Activated T-helper 17 cell treated with anti-CD3 and anti-CD28 coated beads, Interleukin-2, amount 50 U/mL, for 72 hours (primary cell): ENCODE measurements around the gene POLE3. TPM values are rescaled to one million over a fixed set of nuclear protein-coding genes. Genes with fewer than 3 reads are reported as not detected.
"Not testable (repeated sequence)": the region's sequence is repeated elsewhere in the genome, so short reads cannot be mapped to it uniquely, and the experiment has no call there.

ENCODE experiments used
- ATAC-seq: fragments of 150-1000 bp; cut with Tn5 transposase; replicated peaks from 2 replicates; pipeline ENCODE4 v1.10.0; 2021; ENCODE audit warnings: mild to moderate bottlenecking, moderate library complexity
- H3K27ac Mint-ChIP-seq: one replicate; pipeline ENCODE4 v1.8.0; 2022; ENCODE audit warnings: mixed read lengths
- H3K27me3 Mint-ChIP-seq: one replicate; pipeline ENCODE4 v1.8.0; 2022; ENCODE audit warnings: mixed read lengths
- H3K36me3 Mint-ChIP-seq: one replicate; pipeline ENCODE4 v1.8.0; 2022; ENCODE audit warnings: low read depth, mild to moderate bottlenecking, mixed read lengths
- H3K4me1 Mint-ChIP-seq: one replicate; pipeline ENCODE4 v1.8.0; 2022; ENCODE audit warnings: mixed read lengths
- H3K4me3 Mint-ChIP-seq: one replicate; pipeline ENCODE4 v1.8.0; 2022; ENCODE audit warnings: mild to moderate bottlenecking, mixed read lengths
- H3K9me3 Mint-ChIP-seq: one replicate; pipeline ENCODE4 v1.8.0; 2022; ENCODE audit warnings: mixed read lengths
- total RNA-seq, 2 donors: library from RNA; stranded (reverse); gene quantifications; one replicate each; pipeline ENCODE4 v1.2.3, GENCODE V29; 2022

Gene POLE3
- total RNA-seq, 2 donors from 2014 or later, result 35.5 to 85.2 TPM

DNA sequence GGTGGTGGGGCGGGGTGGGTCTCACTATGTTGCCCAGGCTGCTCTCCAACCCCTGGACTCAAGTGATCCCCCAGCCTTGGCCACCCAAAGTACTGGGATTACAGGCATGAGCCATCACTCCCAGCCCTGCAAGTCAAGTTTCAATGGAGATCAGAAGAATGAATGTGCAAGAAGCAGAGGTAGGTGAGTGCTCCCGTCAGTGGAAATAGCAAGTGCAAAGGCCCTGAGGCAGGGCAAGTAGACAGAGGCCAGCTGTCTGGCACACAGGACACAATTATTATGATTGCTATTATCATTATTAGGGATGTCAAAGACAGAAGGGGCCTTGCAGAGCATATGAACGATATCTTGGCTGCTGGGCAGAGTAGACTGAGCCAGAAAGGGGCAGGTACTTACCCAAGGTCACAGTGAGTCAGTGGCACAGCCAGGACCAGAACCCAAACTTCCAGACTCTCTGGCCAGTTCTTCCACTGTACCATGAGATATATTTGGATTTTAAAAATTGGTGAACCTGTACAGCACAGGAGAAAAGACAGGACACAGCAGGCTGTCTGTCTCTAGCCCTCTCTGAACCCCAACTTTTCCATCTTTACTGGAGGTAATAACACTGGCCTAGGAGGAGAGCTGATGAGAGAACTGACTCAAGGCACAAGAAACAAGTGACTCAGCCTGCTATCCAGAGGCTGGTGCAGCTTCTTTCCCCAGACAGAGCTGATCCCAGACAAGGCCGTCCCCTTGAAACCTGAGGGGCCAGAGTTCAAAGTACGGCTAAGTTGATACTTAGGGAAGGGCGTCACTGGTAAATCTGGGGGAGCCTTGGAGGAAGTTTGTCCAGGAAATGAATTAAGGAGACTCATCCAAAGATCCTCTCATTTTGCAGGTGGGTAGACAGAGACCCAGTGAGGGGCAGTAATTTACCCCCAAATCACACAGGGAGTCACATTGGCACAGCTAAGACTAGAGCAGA is 35.1 kb downstream of the POLE3 start:
- H3K36me3 Mint-ChIP-seq, result peaks cover 29% of the 10 kb centered on the region
- H3K4me3 Mint-ChIP-seq, result peak overlapping the region; percentile 79
- ATAC-seq, result peak; percentile 30
- H3K4me1 Mint-ChIP-seq, result peaks cover 14% of the 10 kb centered on the region
- no peaks in the 10 kb centered on the region for H3K9me3 Mint-ChIP-seq
- peak overlapping the region; percentile 87 for H3K27ac Mint-ChIP-seq
- H3K27me3 Mint-ChIP-seq, result no peaks in the 10 kb centered on the region

DNA sequence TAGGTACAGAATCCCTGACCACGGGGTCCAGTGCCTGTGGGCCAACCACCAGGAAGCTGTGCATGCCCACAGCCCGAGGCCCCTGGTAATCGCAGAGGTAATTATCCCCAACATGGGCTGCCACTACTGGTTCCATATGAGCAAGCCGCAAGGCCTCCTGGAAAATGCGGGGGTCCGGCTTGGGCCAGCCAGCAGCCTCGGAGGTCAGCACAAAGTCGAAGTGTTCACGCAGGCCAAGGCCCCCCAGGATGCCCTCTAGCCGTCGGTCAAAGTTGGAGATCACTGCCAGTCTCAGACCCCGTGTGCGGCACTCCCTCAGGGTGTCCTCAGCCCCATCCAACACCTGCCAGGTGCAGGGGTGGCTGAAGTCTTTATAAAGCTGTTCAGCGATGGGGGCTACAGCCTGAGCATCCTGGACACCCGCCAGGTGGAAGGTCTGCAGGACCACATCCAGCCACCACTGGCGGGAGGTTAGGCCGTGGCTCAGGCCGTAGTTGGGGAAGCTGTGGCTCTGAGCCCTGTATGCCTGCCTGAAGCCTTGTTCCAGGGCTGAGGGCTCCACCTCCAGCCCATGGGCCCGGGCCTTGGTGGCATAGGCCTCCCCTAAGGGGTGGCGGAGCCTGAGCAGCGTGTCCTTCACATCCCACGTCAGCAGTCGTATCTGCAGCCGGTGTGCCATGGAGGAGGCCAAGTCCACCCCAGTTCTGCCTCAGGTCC is 36.6 kb downstream of the POLE3 start:
- H3K4me3 Mint-ChIP-seq, result no peak overlapping the region
- no peak for ATAC-seq
- H3K36me3 Mint-ChIP-seq, result peaks cover 29% of the 10 kb centered on the region
- H3K27me3 Mint-ChIP-seq, result no peaks in the 10 kb centered on the region
- H3K4me1 Mint-ChIP-seq, result peaks cover 14% of the 10 kb centered on the region
- H3K27ac Mint-ChIP-seq, result no peak overlapping the region
- no peaks in the 10 kb centered on the region for H3K9me3 Mint-ChIP-seq

DNA sequence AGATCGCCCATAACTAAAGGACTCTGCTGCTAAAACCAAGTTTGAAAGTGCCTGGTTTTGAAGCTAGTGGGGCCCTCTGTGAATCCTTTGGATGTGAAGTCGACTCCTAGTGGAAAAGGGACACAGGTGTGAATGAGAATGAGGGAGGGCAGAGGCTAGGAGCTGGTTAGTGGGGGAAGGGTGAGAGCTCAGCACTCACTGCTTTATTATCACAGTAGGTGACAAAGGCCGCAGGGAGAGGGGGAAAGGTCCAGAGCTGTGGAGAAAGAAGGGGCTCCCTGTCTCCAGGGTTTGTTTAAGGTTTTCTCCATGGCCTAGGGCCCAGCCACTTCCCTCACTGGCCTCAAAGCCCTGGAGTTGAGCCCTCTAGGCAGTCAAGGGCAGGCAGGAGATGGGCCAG is 37.2 kb downstream of the POLE3 start:
- no peak for ATAC-seq
- no peak overlapping the region for H3K4me3 Mint-ChIP-seq
- H3K27ac Mint-ChIP-seq, result peak overlapping the region; percentile 1
- H3K36me3 Mint-ChIP-seq, result peaks cover 29% of the 10 kb centered on the region
- H3K4me1 Mint-ChIP-seq, result peaks cover 14% of the 10 kb centered on the region
- H3K27me3 Mint-ChIP-seq, result no peaks in the 10 kb centered on the region
- H3K9me3 Mint-ChIP-seq, result no peaks in the 10 kb centered on the region

DNA sequence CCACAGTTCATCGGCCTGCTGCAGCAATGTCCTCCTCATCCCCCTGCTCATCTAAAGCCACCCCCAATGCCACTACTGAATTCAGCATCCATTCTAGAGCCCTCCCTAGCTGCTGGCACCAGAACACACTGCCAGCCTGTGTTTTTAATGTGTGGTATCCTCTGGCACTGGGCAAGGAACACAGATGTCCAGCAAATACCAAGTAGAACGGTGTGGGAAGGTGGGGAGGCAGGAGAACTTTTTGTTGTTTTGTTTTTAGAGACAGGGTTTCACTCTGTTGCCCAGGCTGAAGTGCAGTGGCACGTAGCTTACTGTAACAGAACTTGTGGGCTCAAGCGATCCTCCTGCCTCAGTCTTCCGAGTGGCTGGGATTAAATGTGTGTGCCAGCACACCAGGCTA is 38.4 kb downstream of the POLE3 start:
- H3K36me3 Mint-ChIP-seq, result peaks cover 29% of the 10 kb centered on the region
- H3K4me1 Mint-ChIP-seq, result peaks cover 14% of the 10 kb centered on the region
- no peak overlapping the region for H3K4me3 Mint-ChIP-seq
- no peaks in the 10 kb centered on the region for H3K9me3 Mint-ChIP-seq
- no peak overlapping the region for H3K27ac Mint-ChIP-seq
- no peak for ATAC-seq
- H3K27me3 Mint-ChIP-seq, result no peaks in the 10 kb centered on the region

DNA sequence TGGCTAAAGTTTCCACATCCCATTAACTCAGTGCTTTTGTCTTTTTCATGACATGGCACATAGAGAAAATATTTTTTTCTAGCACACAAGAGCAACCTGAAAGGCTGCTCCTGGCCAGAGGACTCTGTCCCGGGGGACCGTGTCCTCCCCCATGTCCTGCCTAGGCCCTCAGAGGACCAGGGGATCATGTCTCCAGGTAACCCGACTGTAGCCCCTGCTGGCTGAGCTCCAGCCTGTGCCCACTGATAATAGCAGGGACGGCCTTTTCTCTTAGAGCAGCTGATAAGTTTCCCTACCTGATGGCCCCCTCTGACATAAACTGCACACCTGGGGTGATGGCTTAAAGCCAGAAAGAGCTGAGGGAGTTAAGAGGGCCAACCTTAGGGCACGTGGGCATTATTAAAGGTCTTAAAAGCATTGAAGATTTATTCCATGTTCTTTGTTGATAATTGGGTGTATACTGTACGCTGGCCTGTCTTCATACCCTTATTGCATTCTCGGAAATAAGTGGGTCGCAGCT is 39.6 kb downstream of the POLE3 start:
- H3K4me1 Mint-ChIP-seq, result peaks cover 14% of the 10 kb centered on the region
- no peak overlapping the region for H3K4me3 Mint-ChIP-seq
- no peaks in the 10 kb centered on the region for H3K27me3 Mint-ChIP-seq
- peaks cover 29% of the 10 kb centered on the region for H3K36me3 Mint-ChIP-seq
- ATAC-seq, result no peak
- no peak overlapping the region for H3K27ac Mint-ChIP-seq
- no peaks in the 10 kb centered on the region for H3K9me3 Mint-ChIP-seq

DNA sequence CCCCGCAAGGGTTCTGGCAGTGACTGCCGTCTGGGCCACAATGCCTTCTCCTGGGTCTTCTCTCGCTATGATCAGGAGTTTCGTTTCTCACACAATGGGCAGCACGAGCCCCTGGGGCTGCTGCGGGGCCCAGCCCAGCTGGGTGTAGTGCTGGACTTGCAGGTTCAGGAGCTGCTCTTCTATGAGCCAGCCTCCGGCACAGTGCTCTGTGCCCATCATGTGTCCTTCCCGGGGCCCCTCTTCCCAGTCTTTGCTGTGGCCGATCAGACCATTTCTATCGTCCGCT is 40.7 kb downstream of the POLE3 start:
- Mint-ChIP-seq H3K9me3 (no peaks in the 10 kb centered on the region), H3K36me3 (peaks cover 18% of the 10 kb centered on the region), H3K27ac (no peak overlapping the region), H3K27me3 (no peaks in the 10 kb centered on the region), H3K4me1 (peaks cover 6% of the 10 kb centered on the region), H3K4me3 (no peak overlapping the region)
- ATAC-seq, result no peak

DNA sequence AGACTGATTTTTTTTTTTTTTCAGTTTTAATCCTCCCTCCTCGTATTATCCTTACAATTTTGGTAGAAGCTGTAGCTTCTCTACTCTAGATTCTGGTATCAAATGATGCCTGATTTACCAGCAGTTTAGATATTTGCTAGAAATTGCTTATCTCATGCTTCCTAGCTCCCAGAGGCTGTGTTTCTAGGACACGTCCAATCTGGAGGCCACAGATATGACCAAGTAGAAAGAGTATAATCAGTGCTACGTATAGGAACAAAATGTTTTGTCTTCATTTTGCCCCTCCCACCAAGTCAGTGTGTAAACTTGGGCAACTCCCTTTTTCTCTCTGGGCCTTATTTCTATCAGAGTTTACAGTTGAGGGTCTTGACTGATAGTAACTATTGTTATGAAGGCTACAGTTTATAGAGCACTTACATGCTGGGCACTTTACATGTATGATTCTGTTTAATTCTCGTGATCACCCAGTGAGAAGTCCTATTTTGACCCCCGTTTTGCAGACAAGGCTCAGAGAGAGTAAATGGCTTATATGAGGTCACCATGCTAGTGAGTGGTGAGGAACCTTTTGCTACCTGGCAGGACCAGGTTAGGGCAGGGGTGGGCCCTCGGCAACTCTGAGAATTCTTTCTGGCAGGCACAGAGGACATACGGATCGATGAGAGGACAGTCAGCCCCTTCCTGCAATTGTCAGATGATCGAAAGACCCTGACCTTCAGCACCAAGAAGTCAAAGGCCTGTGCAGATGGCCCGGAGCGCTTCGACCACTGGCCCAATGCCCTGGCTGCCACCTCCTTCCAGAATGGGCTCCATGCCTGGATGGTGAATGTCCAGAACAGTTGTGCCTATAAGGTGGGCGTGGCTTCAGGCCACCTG is 41.3 kb downstream of the POLE3 start:
- no peak overlapping the region for H3K4me3 Mint-ChIP-seq
- H3K27me3 Mint-ChIP-seq, result no peaks in the 10 kb centered on the region
- H3K4me1 Mint-ChIP-seq, result no peaks in the 10 kb centered on the region
- no peak overlapping the region for H3K27ac Mint-ChIP-seq
- H3K9me3 Mint-ChIP-seq, result no peaks in the 10 kb centered on the region
- H3K36me3 Mint-ChIP-seq, result peaks cover 12% of the 10 kb centered on the region
- ATAC-seq, result no peak

DNA sequence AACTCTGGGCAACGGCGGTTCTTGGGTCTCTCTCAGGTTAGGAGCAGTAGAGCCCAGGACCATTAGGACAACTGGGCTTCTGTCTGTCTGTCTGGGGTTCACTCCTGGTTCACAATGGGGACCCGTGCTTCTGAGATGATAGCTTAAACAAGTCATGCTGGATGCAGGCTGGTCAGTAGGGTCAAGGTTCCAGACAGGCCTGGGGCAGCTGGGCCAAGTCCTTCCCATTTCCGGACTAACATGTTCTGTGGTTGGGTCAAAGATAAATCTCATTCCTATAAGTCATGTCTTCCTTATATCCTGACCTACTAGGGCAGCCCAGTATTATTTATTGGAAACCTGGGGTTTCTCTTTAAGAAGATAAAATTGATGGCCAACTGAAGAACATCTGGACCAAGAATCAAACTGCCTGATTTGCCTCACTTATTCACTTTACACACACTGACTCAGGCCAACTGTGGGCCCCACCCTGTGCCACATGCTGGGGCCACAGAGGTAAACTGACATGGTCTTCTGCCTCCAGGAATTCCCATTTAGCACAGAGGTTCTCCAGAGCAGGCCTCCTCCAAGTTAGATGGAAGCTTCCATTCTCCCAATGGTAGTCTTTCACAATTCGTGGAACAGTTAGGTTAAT is 42.0 kb downstream of the POLE3 start:
- no peak overlapping the region for H3K4me3 Mint-ChIP-seq
- H3K4me1 Mint-ChIP-seq, result no peaks in the 10 kb centered on the region
- peaks cover 9% of the 10 kb centered on the region for H3K36me3 Mint-ChIP-seq
- H3K27me3 Mint-ChIP-seq, result no peaks in the 10 kb centered on the region
- H3K9me3 Mint-ChIP-seq, result no peaks in the 10 kb centered on the region
- no peak overlapping the region for H3K27ac Mint-ChIP-seq
- ATAC-seq, result no peak

DNA sequence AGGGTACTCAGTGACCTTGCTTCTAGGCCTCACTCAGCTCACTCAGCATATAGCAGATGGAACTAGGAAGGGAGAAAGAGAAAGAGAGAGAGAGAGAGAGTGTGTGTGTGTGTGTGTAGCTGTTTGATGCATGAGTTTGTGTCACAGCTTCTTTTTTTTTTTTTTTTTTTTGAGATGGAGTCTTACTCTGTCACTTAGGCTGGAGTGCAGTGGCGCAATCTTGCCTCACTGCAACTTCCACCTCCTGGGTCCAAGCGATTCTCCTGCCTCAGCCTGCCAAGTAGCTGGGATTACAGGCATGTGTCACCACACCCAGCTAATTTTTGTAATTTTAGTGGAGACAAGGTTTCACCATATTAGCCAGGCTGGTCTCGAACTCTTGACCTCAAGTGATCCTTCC is 44.8 kb downstream of the POLE3 start:
- not testable (repeated sequence) for H3K4me3 Mint-ChIP-seq, ATAC-seq, H3K36me3 Mint-ChIP-seq, H3K27ac Mint-ChIP-seq, H3K9me3 Mint-ChIP-seq, H3K27me3 Mint-ChIP-seq
- peaks cover 13% of the 10 kb centered on the region for H3K4me1 Mint-ChIP-seq

DNA sequence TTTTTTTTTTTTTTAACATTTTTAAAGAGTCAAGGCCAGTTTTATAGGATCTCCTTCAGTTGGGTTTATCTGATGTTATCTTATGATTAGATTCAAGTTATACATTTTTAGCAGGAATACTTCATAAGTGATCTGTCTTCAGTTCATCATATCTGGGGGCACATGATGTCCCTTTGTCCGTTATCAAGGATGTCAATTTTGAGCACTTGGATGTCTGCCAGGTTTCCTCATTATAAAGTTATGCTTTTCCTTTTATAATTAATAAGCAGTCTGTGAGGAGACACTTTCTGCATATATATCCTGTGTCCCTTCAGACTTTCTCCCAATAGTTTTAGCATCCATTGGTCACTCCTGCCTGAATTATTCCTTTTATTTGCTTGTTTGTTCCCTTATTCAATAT is 45.5 kb downstream of the POLE3 start:
- H3K36me3 Mint-ChIP-seq, result peaks cover 6% of the 10 kb centered on the region
- ATAC-seq, result no peak
- H3K27me3 Mint-ChIP-seq, result no peaks in the 10 kb centered on the region
- H3K4me1 Mint-ChIP-seq, result peaks cover 13% of the 10 kb centered on the region
- H3K4me3 Mint-ChIP-seq, result no peak overlapping the region
- no peak overlapping the region for H3K27ac Mint-ChIP-seq
- H3K9me3 Mint-ChIP-seq, result no peaks in the 10 kb centered on the region

DNA sequence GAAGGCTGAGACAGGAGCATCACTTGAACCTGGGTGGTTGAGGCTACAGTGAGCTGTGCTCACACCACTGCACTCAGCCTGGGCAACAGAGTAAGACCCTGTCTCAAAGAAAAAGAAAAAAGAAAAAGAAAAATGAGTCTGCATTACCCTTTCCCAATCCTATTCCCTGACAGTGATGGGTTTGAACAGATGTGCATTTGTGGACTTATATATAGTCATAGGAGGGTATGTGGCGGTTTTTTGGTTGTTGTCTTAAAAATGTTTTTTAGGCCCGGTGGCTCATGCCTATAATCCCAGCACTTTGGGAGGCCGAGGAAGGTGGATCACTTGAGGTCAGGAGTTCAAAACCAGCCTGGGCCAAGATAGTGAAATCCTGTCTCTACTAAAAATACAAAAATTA is 47.1 kb downstream of the POLE3 start:
- H3K36me3 Mint-ChIP-seq, result peaks cover 11% of the 10 kb centered on the region
- no peak overlapping the region for H3K27ac Mint-ChIP-seq
- H3K4me1 Mint-ChIP-seq, result peaks cover 13% of the 10 kb centered on the region
- H3K27me3 Mint-ChIP-seq, result no peaks in the 10 kb centered on the region
- no peaks in the 10 kb centered on the region for H3K9me3 Mint-ChIP-seq
- no peak overlapping the region for H3K4me3 Mint-ChIP-seq
- ATAC-seq, result no peak

DNA sequence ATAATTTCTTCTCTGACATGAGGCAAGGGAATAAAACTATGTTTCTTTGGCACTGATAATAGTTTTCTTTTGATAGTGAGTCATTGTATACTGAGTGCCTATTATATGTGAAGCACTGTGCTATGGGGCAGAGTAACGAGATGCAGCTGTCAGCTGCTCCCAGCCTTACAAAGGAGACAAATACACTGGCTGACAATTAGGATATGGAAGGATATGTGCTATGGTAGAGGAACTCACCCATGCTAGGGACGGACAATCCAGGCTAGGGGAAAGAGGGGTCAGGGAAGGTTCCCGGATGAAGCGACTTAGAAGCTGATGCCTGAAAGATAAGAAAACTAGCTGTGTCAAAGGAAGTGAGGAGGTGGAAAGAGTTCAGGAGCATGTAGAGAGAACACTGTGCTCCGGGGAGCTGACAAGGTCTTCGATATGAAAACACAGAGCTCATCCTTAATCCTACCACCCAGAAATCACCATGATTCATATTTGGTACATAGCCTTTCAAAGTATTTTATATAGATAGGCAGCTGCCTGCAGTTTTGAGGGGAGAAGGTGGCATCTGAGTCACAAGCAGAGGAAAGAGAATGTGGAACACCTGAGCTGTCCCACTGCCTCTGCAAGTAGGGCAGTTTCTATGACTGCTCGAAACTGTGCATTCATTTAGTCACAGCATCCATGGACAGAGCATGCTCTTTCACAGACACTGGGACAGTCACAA is 49.0 kb downstream of the POLE3 start:
- Mint-ChIP-seq H3K9me3 (no peaks in the 10 kb centered on the region), H3K36me3 (peaks cover 18% of the 10 kb centered on the region), H3K27ac (peak overlapping the region; percentile 85), H3K4me3 (peak overlapping the region; percentile 54), H3K4me1 (peaks cover 18% of the 10 kb centered on the region), H3K27me3 (peaks cover 6% of the 10 kb centered on the region)
- ATAC-seq, result peak; percentile 97

DNA sequence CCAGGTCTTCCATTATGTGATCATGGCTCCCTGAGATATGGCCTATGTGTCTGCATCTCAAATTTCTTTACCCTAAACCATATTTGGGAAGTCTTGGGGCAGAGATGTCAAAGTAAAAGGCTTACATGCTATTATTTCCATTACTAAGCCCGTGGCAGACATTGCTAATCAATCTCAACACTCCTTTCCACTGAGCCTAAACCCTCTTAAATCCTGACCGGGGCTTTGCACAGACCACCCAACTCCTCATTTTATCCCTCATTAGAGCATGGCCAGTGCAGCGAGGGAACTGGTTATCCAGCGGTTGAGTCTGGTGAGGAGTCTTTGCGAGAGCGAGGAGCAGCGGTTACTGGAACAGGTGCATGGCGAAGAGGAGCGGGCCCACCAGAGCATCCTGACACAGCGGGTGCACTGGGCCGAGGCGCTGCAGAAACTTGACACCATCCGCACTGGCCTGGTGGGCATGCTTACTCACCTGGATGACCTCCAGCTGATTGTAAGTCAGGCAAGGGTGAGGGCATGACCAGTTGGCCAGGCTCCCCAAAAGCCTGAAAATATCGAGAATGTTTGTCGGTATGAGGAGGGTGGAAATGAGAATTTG is 50.1 kb downstream of the POLE3 start:
- H3K27me3 Mint-ChIP-seq, result peaks cover 7% of the 10 kb centered on the region
- no peaks in the 10 kb centered on the region for H3K9me3 Mint-ChIP-seq
- peaks cover 19% of the 10 kb centered on the region for H3K4me1 Mint-ChIP-seq
- H3K27ac Mint-ChIP-seq, result no peak overlapping the region
- no peak overlapping the region for H3K4me3 Mint-ChIP-seq
- H3K36me3 Mint-ChIP-seq, result peaks cover 27% of the 10 kb centered on the region
- ATAC-seq, result no peak
